Activated CD4-positive, CD25-positive, alpha-beta regulatory T cell treated with anti-CD3 and anti-CD28 coated beads, Interleukin-2, amount 50 U/mL, for 72 hours (primary cell): Measurements from ENCODE around the gene MEMO1.
"Not testable (repeated sequence)": the region's sequence is repeated elsewhere in the genome, so short reads cannot be mapped to it uniquely, and the experiment has no call there.

Experiments used
- DNase-seq: peaks from one replicate; pipeline ENCODE4 v3.0.0; 2021

Gene MEMO1

GRCh38 chr2:32010670-32011484 is at the start of gene MEMO1:
TSS of gene MEMO1 (minus strand) at chr2:32011008. CDS start at chr2:32010247, 761 bp downstream.
- DNase-seq = peak; percentile 86

DNA sequence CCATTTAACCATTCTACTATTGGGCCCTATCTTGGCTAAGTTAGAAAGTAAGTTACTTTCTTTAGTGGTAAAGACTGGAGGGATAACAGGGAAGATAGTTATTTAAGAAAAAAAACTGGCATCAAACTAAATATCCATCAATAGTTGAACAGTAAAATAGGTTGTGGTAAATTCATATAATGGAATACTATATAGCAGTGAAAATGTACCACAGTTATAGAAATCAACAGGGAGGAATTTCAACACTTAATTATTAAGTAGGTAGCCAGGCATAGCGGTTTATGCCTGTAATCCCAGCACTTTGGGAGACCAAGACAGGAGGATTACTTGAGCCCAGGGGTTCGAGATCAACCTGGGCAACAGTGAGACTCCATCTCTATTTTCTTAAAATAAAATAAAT is 49.5 kb upstream of the MEMO1 start:
- no peak for DNase-seq

- DNase-seq = no peak
Measured at GRCh38 chr2:32058130-32058529, 47.3 kb upstream of the MEMO1 start.

- not testable (repeated sequence) for DNase-seq
Measured at GRCh38 chr2:32054583-32054982, 43.8 kb upstream of the MEMO1 start.

DNA sequence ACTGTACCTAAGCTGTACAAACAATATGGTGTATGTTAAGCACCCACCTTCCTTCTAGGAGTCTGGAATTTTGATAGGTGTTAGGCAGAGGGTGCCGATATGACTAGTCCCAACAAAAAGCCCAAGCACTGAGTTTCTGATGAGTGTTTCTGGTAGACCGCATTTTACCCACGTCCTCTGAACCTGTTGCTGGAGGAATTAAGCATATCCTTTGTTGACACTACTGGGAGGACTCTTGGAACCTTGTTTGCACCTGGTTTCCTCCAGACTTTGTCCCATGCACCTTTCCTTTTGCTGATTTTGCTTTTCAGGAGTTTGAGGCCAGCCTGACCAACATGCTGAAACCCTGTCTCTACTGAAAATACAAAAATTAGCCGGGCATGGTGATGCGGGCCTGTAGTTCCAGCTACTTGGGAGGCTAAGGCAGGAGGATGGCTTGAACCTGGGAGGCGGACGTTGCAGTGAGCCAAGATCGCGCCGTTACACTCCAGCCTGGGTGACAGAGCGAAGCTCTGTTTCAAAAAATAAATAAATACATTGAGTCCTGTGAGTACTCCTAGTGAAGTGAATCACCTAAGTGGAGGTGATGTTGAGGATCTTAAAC is 41.1 kb upstream of the MEMO1 start:
- no peak for DNase-seq

DNA sequence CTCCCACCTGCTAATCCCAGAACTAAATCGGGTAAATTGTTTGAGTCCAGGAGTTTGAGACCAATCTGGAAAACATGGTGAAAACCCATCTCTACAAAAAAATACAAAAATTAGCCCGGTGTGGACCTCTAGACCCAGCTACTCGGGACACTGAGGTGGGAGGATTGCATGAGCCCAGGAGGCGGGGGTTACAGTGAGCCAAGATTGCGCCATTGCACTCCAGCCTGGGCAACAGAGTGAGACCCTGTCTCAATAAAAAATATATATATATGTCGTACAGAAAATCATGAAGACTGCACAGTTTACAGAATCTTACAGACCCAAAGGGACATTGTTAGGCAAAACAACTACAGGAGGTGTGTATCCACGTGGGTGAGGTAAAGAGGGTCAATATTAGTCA is 32.8 kb upstream of the MEMO1 start:
- DNase-seq = no peak

GRCh38 chr2:32039447-32040219 is 28.8 kb upstream of the MEMO1 start, which contains the start of gene DPY30:
TSS of gene DPY30 (minus strand) at chr2:32039805. CDS start at chr2:32039456, 349 bp downstream.
- peak; percentile 90 for DNase-seq

- not testable (repeated sequence) for DNase-seq
Measured at GRCh38 chr2:32034198-32034887, 23.5 kb upstream of the MEMO1 start.

- DNase-seq = not testable (repeated sequence)
Measured at GRCh38 chr2:32018789-32019482, 8.1 kb upstream of the MEMO1 start.

DNA sequence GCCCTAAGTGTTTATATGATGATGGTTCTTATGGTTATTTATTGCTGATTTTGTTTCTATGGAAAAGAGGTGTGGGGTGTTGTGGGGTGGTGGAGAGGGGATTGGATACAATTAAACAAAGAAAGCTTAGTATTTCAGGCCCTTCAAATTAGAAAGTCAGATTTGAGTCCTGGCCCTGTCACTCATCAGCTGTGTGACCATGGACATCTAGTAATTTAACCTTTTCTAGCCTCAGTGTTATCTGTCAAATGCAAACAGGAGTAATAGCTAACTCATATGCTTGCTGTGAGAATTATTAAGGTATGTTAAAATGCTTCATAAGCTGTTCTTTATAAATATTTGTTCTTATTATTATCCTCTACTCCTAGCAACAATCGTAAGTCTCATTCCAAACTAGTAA is 2.1 kb upstream of the MEMO1 start:
- no peak for DNase-seq

DNA sequence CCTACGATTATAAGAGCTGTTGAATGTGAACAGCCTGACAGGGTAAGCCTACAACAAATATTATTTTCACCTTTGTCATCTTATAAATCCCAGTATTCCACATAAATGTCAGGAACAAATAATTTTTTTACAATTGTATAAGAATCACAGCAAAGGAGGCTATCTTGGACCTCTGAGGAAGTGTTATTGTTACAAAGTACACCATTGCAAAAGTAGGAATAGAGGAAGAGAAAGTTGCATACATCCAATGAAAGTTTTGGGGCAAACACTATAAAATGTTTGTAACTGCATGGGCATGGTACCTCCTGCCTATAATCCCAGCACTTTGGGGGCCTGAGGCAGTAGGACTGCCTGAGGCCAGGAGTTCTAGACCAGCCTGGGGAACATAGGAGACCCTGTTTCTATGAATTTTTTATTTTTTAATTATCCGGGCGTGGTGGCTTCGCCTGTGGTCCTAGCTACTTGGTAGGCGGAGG is 715 bp upstream of the MEMO1 start:
- DNase-seq = no peak

- DNase-seq = peak; percentile 69
Measured at GRCh38 chr2:32010280-32010669, 533 bp downstream of the MEMO1 start.

GRCh38 chr2:32009516-32010256 is 1.1 kb downstream of the MEMO1 start:
- peak; percentile 52 for DNase-seq

GRCh38 chr2:32008805-32009515 is 1.8 kb downstream of the MEMO1 start:
- DNase-seq = no peak

- no peak for DNase-seq
Measured at GRCh38 chr2:32007121-32007391, 3.8 kb downstream of the MEMO1 start.

DNA sequence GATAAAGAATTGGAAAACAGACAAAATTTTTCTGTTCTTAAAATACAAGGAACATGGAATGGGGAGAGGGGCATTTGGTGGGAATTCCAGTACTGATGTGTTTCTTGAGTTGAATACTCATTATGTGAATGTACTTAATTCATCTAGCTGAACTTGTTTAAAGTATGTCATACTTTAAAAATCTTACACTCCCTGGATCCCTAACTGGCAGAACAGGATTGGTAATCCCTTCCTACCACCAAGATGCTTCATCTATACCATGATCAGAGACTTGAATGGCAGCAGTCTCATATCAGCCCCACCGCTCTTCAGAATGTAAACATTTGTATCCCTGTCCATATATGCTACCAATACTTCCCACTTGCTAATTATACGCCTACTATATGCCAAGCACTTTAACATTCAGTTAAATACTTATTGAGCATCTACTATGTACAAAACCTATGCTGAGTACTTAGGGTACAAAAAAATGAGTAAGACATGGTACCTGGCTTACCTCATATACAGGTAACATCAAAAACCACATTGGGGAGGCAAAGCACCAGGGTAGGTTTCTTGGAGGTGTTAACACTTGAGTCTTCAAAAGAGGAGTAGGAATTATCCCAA is 5.3 kb downstream of the MEMO1 start:
- DNase-seq = no peak

DNA sequence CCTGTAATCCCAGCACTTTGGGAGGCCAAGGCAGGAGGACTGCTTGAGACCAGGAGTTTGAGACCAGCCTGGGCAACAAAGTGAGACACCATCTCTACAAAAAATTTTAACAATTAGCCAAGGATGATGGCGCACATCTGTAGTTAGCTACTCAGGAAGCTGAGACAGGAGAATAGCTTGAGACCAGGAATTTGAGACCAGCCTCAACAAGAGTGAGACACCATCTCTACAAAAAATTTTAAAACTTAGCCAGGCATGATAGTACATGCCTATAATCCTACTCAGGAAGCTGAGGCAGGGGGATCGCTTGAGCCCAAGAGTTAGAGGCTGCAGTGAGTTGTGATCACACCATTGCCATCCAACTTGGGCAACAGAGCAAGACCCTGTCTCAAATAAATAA is 7.0 kb downstream of the MEMO1 start:
- no peak for DNase-seq

- DNase-seq = no peak
Measured at GRCh38 chr2:32002406-32002805, 8.4 kb downstream of the MEMO1 start.

DNA sequence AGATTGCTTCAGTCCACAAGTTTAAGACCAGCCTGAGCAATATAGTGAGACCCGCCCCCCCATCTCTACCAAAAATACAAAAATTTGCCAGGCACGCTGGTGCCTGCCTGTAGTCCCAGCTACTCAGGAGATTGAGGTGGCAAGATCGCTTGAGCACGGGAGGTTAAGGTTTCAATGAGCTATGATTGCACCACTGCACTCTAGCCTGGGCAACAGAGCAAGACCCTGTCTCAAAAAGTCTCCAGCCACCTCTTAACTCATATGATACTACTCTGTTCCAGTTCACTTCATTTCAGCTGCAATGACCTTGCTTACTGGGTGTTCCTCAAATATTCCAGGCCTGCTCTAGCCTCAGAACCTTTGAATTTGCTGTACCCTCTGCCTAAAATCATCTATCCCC is 11.4 kb downstream of the MEMO1 start:
- DNase-seq = no peak

DNA sequence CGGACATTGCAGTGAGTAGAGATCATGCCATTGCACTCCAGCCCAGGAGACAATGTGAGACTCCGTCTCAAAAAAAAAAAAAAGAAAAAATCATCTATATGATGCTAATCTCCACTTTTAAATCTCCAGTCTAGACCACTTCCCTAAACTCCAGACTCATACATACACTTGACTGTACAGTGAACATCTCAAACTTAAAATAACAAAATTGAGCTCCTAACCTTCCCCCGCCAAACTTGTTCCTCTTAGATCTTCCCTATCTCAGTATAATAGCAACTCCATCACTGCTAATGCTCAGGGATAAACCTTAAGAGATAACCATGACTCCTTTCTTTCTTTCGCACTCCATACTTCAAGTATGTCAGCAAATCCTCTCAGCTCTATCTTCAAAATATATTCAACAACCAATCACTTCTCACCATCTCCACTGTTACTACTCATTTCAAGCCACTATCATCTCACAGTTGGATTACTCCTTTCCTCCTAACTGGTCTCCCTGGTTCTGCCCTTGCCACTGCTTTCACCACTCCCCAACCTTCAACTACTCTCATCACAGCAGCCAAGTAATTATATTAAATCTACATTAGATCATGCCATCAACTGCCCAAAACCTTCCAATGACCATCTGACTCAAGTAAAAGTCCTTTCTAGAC is 12.0 kb downstream of the MEMO1 start:
- DNase-seq = no peak
